ENCODE measurements around the gene ABHD17C. TPM values are rescaled to one million over a fixed set of nuclear protein-coding genes. Genes with fewer than 3 reads are reported as not detected.

The ABHD17C gene
- total and polyA plus RNA-seq, 2 donors from 2014 or later: 18.8 to 20.6 TPM

- no peak overlapping the region for H3K27ac ChIP-seq (ENCODE audit: low read depth in 2 of 2, low read length in 2 of 2)
- no peaks in the 10 kb centered on the region for H3K9me3 ChIP-seq (ENCODE audit: control insufficient read depth in 2 of 3, insufficient read depth in 1 of 3, low read length in 3 of 3)
- intact Hi-C loops (cut with DNase I): no loop called here
- no peak overlapping the region for H3K4me3 ChIP-seq (ENCODE audit: low read length in 3 of 3)
- FAIRE-seq (no peak), DNase-seq (no peak)
- H3K4me1 ChIP-seq (ENCODE audit: control insufficient read depth in 2 of 3, insufficient read depth in 2 of 3, low read depth in 1 of 3, low read length in 3 of 3): no peaks in the 10 kb centered on the region
- TF ChIP-seq CTCF (IDR thresholded peaks at IDR 0.05; ENCODE audit: borderline replicate concordance, extremely low read depth, insufficient read depth): no peak
- H3K36me3 ChIP-seq (ENCODE audit: control insufficient read depth in 2 of 3, insufficient read depth in 3 of 3, low read length in 3 of 3): no peaks in the 10 kb centered on the region
- H3K27me3 ChIP-seq (ENCODE audit: control insufficient read depth, insufficient read depth, low read length): no peaks in the 10 kb centered on the region
- no peak overlapping the region for H3K9ac ChIP-seq (ENCODE audit: low read length in 3 of 3)
Observed at GRCh38 chr15:80721476-80721875, 26.4 kb downstream of the ABHD17C start.

GRCh38 chr15:80722811-80723210, 27.7 kb downstream of the ABHD17C start:
- H3K36me3 ChIP-seq (ENCODE audit: control insufficient read depth in 2 of 3, insufficient read depth in 3 of 3, low read length in 3 of 3): no peaks in the 10 kb centered on the region
- H3K27me3 ChIP-seq (ENCODE audit: control insufficient read depth, insufficient read depth, low read length): no peaks in the 10 kb centered on the region
- no peaks in the 10 kb centered on the region for H3K9me3 ChIP-seq (ENCODE audit: control insufficient read depth in 2 of 3, insufficient read depth in 1 of 3, low read length in 3 of 3)
- intact Hi-C loops (cut with DNase I): no loop called here
- H3K27ac ChIP-seq (ENCODE audit: low read depth in 2 of 2, low read length in 2 of 2): no peak overlapping the region
- H3K4me1 ChIP-seq (ENCODE audit: control insufficient read depth in 2 of 3, insufficient read depth in 2 of 3, low read depth in 1 of 3, low read length in 3 of 3): no peaks in the 10 kb centered on the region
- H3K4me3 ChIP-seq (ENCODE audit: low read length in 3 of 3): no peak overlapping the region
- no peak overlapping the region for H3K9ac ChIP-seq (ENCODE audit: low read length in 3 of 3)
- FAIRE-seq (no peak), DNase-seq (no peak)
- no peak for TF ChIP-seq CTCF (IDR thresholded peaks at IDR 0.05; ENCODE audit: borderline replicate concordance, extremely low read depth, insufficient read depth)

GRCh38 chr15:80727196-80727595, 32.1 kb downstream of the ABHD17C start:
- Histone ChIP-seq H3K9ac (ENCODE audit: low read length in 3 of 3) (no peak overlapping the region), H3K36me3 (ENCODE audit: control insufficient read depth in 2 of 3, insufficient read depth in 3 of 3, low read length in 3 of 3) (no peaks in the 10 kb centered on the region), H3K9me3 (ENCODE audit: control insufficient read depth in 2 of 3, insufficient read depth in 1 of 3, low read length in 3 of 3) (no peaks in the 10 kb centered on the region), H3K4me3 (ENCODE audit: low read length in 3 of 3) (no peak overlapping the region), H3K4me1 (ENCODE audit: control insufficient read depth in 2 of 3, insufficient read depth in 2 of 3, low read depth in 1 of 3, low read length in 3 of 3) (no peaks in the 10 kb centered on the region), H3K27ac (ENCODE audit: low read depth in 2 of 2, low read length in 2 of 2) (no peak overlapping the region), H3K27me3 (ENCODE audit: control insufficient read depth, insufficient read depth, low read length) (no peaks in the 10 kb centered on the region)
- FAIRE-seq (no peak), DNase-seq (no peak)
- no peak for TF ChIP-seq CTCF (IDR thresholded peaks at IDR 0.05; ENCODE audit: borderline replicate concordance, extremely low read depth, insufficient read depth)
- intact Hi-C loops (cut with DNase I): no loop called here

- no peak overlapping the region for H3K27ac ChIP-seq (ENCODE audit: low read depth in 2 of 2, low read length in 2 of 2)
- no peak for DNase-seq
- no peaks in the 10 kb centered on the region for H3K9me3 ChIP-seq (ENCODE audit: control insufficient read depth in 2 of 3, insufficient read depth in 1 of 3, low read length in 3 of 3)
- no peak for TF ChIP-seq CTCF (IDR thresholded peaks at IDR 0.05; ENCODE audit: borderline replicate concordance, extremely low read depth, insufficient read depth)
- no peaks in the 10 kb centered on the region for H3K36me3 ChIP-seq (ENCODE audit: control insufficient read depth in 2 of 3, insufficient read depth in 3 of 3, low read length in 3 of 3)
- no peaks in the 10 kb centered on the region for H3K4me1 ChIP-seq (ENCODE audit: control insufficient read depth in 2 of 3, insufficient read depth in 2 of 3, low read depth in 1 of 3, low read length in 3 of 3)
- no peak overlapping the region for H3K4me3 ChIP-seq (ENCODE audit: low read length in 3 of 3)
- intact Hi-C loops (cut with DNase I): no loop called here
- no peaks in the 10 kb centered on the region for H3K27me3 ChIP-seq (ENCODE audit: control insufficient read depth, insufficient read depth, low read length)
- H3K9ac ChIP-seq (ENCODE audit: low read length in 3 of 3): no peak overlapping the region
- no peak for FAIRE-seq
Observed at GRCh38 chr15:80727596-80727995, 32.5 kb downstream of the ABHD17C start.

All from kidney (tissue), 14 donors.